Ishikawa (cell line): ENCODE results near the gene MAPK9.

Experiments
- CREB1 ChIP-seq: IDR thresholded peaks from 2 replicates; pipeline ENCODE4 v1.6.1; 2012; ENCODE audit warnings: low read depth
- EP300 ChIP-seq: IDR thresholded peaks from 2 replicates; pipeline ENCODE4 v1.6.1; 2012; ENCODE audit warnings: borderline replicate concordance
- NFIC ChIP-seq: IDR thresholded peaks from 2 replicates; pipeline ENCODE4 v1.6.1; 2012
- TAF1 ChIP-seq: IDR thresholded peaks from 2 replicates; pipeline ENCODE4 v1.6.1; 2012; ENCODE audit warnings: low read depth, mild to moderate bottlenecking
- TEAD4 ChIP-seq: IDR thresholded peaks from 2 replicates; pipeline ENCODE4 v1.6.1; 2012
- YY1 ChIP-seq: IDR thresholded peaks from 2 replicates; pipeline ENCODE4 v1.6.1; 2012; ENCODE audit warnings: low read depth
- TF ChIP-seq, protein P1 (sequence below): IDR thresholded peaks from 2 replicates; pipeline ENCODE4 v1.6.1; 2012
- TF ChIP-seq, protein P2 (sequence below): IDR thresholded peaks from 2 replicates; pipeline ENCODE4 v1.6.1; 2012

DNA sequence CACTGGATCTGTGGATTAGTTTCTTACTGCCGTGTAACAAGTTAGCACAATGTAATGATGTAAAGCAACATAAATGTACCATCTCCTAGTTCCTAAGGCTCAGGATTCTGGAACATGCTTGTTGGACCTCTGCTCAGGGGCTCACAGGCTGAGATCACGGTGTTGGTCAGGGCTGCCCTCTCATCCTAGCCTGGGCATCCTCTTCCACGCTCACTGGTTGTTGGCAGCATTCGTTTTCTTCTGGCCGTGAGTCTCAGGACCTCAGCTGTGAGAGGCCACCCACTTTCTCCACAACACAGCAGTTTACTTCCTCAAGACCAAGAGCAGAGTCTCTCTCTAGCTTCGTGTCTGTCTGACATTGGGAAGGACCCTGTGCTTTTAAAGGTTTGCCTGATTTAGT lies 100.2 kb downstream of the MAPK9 start:
- TF ChIP-seq, protein P1, sequence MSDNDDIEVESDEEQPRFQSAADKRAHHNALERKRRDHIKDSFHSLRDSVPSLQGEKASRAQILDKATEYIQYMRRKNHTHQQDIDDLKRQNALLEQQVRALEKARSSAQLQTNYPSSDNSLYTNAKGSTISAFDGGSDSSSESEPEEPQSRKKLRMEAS: no peak
- TF ChIP-seq EP300 (no peak), YY1 (no peak), CREB1 (no peak), TAF1 (no peak), NFIC (no peak), TEAD4 (no peak)
- TF ChIP-seq, protein P2, sequence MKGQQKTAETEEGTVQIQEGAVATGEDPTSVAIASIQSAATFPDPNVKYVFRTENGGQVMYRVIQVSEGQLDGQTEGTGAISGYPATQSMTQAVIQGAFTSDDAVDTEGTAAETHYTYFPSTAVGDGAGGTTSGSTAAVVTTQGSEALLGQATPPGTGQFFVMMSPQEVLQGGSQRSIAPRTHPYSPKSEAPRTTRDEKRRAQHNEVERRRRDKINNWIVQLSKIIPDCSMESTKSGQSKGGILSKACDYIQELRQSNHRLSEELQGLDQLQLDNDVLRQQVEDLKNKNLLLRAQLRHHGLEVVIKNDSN: no peak
